Activated CD8-positive, alpha-beta T cell treated with anti-CD3 and anti-CD28 coated beads for 36 hours (primary cell): ENCODE results near the gene ASB3. TPM values are rescaled to one million over a fixed set of nuclear protein-coding genes. Genes with fewer than 3 reads are reported as not detected.
"Not testable (repeated sequence)": the region's sequence is repeated elsewhere in the genome, so short reads cannot be mapped to it uniquely, and the experiment has no call there.

Source experiments
- ATAC-seq: fragments of 200-7000 bp; cut with Tn5 transposase; one replicate; pipeline ENCODE4 v1.10.0; 2021; ENCODE audit warnings: mild to moderate bottlenecking, moderate library complexity
- CTCF ChIA-PET: fragments of 350-600 bp; sonication (Branson Sonifier 250); formaldehyde crosslinking; loops from one replicate; lab custom pipeline; 2021; ENCODE audit warnings: antibody characterized with exemption; lab: Charles Lee
- POLR2A ChIA-PET: fragments of 350-600 bp; sonication (Branson Sonifier 250); formaldehyde crosslinking; loops from one replicate; lab custom pipeline; 2021; ENCODE audit warnings: antibody characterized with exemption; lab: Charles Lee
- DNase-seq: peaks from one replicate; pipeline ENCODE4 v3.0.0-alpha.2; 2020
- H3K27ac Mint-ChIP-seq: one replicate; pipeline ENCODE4 v1.8.0; 2021; ENCODE audit warnings: mild to moderate bottlenecking, mixed read lengths
- H3K27me3 Mint-ChIP-seq: one replicate; pipeline ENCODE4 v1.8.0; 2021; ENCODE audit warnings: mixed read lengths
- H3K36me3 Mint-ChIP-seq: one replicate; pipeline ENCODE4 v1.8.0; 2021; ENCODE audit warnings: low read depth, mixed read lengths
- H3K4me1 Mint-ChIP-seq: one replicate; pipeline ENCODE4 v1.8.0; 2021; ENCODE audit warnings: low read depth, mixed read lengths
- H3K4me3 Mint-ChIP-seq: one replicate; pipeline ENCODE4 v1.8.0; 2021; ENCODE audit warnings: mild to moderate bottlenecking, moderate library complexity, mixed read lengths
- H3K9me3 Mint-ChIP-seq: one replicate; pipeline ENCODE4 v1.8.0; 2021; ENCODE audit warnings: mixed read lengths
- CTCF ChIP-seq: fragments of 200-600 bp; IDR thresholded peaks from one replicate; pipeline ENCODE4 v1.8.0; 2022; ENCODE audit warnings: antibody characterized with exemption, mild to moderate bottlenecking
- intact Hi-C: fragments of 100-400 bp; cut with micrococcal nuclease; formaldehyde crosslinking; loops from one replicate; pipeline ENCODE4 v1.10.0; 2022
- total RNA-seq, 2 experiments: library from RNA; stranded (reverse); gene quantifications; one replicate each; pipeline ENCODE4 v1.2.3, GENCODE V29; 2021

The ASB3 gene
- total RNA-seq, 2 experiments from 2014 or later = 22.9 to 25.3 TPM

DNA sequence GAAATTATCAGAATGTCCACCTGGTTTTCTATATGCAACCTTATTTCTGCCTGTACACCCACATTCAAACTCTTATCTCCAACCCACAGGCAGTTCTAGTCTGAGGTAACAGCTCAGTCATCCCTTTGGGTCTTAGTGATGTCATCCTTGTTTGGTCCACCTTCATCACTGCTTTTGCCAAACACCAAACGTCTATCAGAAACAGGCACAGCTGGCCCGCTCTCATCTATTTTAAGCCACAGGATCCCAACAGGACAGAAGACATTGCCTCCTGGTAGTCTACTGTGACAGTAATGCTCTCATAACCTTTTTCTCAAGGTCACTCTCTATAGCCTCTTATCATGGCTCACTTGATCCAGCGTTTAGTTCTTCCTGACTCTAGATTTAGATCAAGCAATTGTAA is 118.1 kb downstream of the ASB3 start:
- no peak for TF ChIP-seq CTCF
- Mint-ChIP-seq H3K9me3 (peaks cover 16% of the 10 kb centered on the region), H3K27ac (no peak overlapping the region), H3K36me3 (peaks cover 46% of the 10 kb centered on the region), H3K27me3 (no peaks in the 10 kb centered on the region), H3K4me3 (no peak overlapping the region), H3K4me1 (no peaks in the 10 kb centered on the region)
- POLR2A ChIA-PET = no interaction called here
- ATAC-seq (no peak), DNase-seq (no peak)
- intact Hi-C loops = no loop called here
- CTCF ChIA-PET = no interaction called here

GRCh38 chr2:53667130-53667529 is 119.6 kb downstream of the ASB3 start:
- H3K27me3 Mint-ChIP-seq, CTCF ChIA-PET, DNase-seq, H3K4me3 Mint-ChIP-seq, H3K27ac Mint-ChIP-seq, POLR2A ChIA-PET, intact Hi-C loops, H3K4me1 Mint-ChIP-seq, ATAC-seq: not testable (repeated sequence)
- Mint-ChIP-seq H3K36me3 (peaks cover 54% of the 10 kb centered on the region), H3K9me3 (peaks cover 17% of the 10 kb centered on the region)

DNA sequence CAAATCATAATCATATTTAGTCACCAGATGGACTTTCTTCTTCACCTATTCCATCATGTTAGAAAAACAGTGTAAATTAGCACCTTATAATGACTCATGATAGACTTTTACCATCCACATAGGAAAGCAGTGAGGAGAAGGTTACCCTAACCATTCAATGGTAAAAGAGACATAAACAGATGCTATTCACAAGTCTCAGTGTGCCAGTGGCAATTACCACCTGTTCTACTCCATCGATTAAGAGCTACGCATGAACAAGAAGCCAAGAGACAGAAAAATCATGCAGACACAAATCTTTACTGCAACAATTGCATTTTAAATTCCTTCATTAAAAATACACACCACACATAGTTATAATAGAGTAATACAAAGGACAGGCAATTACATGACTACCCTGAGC is 125.9 kb downstream of the ASB3 start:
- intact Hi-C loops = no loop called here
- no peak for ATAC-seq
- H3K27me3 Mint-ChIP-seq = no peaks in the 10 kb centered on the region

GRCh38 chr2:53658474-53658873 is 128.3 kb downstream of the ASB3 start:
- H3K27me3 Mint-ChIP-seq, intact Hi-C loops, H3K4me3 Mint-ChIP-seq, POLR2A ChIA-PET, H3K36me3 Mint-ChIP-seq, ATAC-seq, CTCF ChIA-PET, H3K27ac Mint-ChIP-seq, H3K9me3 Mint-ChIP-seq, H3K4me1 Mint-ChIP-seq, DNase-seq: not testable (repeated sequence)

More for the DNA sequence above, 125.9 kb downstream of the ASB3 start:
- POLR2A ChIA-PET = no interaction called here
- Mint-ChIP-seq H3K36me3 (peaks cover 21% of the 10 kb centered on the region), H3K4me3 (no peak overlapping the region), H3K9me3 (peaks cover 9% of the 10 kb centered on the region), H3K27ac (no peak overlapping the region), H3K4me1 (no peaks in the 10 kb centered on the region)
- CTCF ChIA-PET = no interaction called here
- TF ChIP-seq CTCF = no peak
- DNase-seq = no peak

DNA sequence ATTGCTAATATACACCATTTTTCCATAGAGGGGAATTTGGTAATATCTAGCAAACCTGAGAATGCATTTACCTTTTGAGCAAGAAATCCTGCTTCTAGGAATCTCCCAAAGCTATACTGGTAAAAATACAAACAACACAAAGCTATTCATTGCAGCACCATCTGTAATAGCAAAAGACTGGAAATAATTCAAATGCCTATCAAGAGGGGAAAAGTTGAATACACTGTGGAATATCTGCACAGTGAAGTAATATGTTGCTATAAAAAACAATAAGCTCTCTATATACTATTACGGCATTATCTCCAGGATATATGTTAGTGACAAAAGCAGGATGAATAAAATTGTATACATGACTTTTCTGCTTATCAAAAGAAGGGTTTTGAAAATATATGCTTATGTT is 131.5 kb downstream of the ASB3 start:
- ATAC-seq = no peak
- DNase-seq = no peak
- no peaks in the 10 kb centered on the region for H3K4me1 Mint-ChIP-seq
- no peak for TF ChIP-seq CTCF
- POLR2A ChIA-PET = no interaction called here
- no peaks in the 10 kb centered on the region for H3K36me3 Mint-ChIP-seq
- no peaks in the 10 kb centered on the region for H3K9me3 Mint-ChIP-seq
- intact Hi-C loops = no loop called here
- H3K4me3 Mint-ChIP-seq = no peak overlapping the region
- no peak overlapping the region for H3K27ac Mint-ChIP-seq
- H3K27me3 Mint-ChIP-seq = peaks cover 2% of the 10 kb centered on the region
- CTCF ChIA-PET = no interaction called here

- Mint-ChIP-seq H3K9me3 (no peaks in the 10 kb centered on the region), H3K4me3 (no peak overlapping the region), H3K4me1 (no peaks in the 10 kb centered on the region), H3K36me3 (no peaks in the 10 kb centered on the region), H3K27me3 (peaks cover 2% of the 10 kb centered on the region), H3K27ac (no peak overlapping the region)
- ChIA-PET POLR2A (no interaction called here), CTCF (no interaction called here)
- intact Hi-C loops = no loop called here
- no peak for DNase-seq
- no peak for TF ChIP-seq CTCF
- no peak for ATAC-seq
Observed at GRCh38 chr2:53654396-53654795, 132.4 kb downstream of the ASB3 start.
